Measurements from ENCODE around the gene CYB561D2. TPM values are rescaled to one million over a fixed set of nuclear protein-coding genes. Genes with fewer than 3 reads are reported as not detected.

The CYB561D2 gene
- total and polyA plus RNA-seq, 10 of the 15 experiments (the other 5 are each of a cell fraction or from before 2014, with no cell fraction given), result 7.6 to 39.2 (median 18.8) TPM

GRCh38 chr3:50320853-50321335, 29.8 kb upstream of the CYB561D2 start (continued):
- no peak for TF ChIP-seq CBX3 (IDR thresholded peaks at IDR 0.05; ENCODE audit: borderline replicate concordance, low read depth)
- no peak for TF ChIP-seq MEF2B (IDR thresholded peaks at IDR 0.05; ENCODE audit: partially characterized antibody, poor library complexity, severe bottlenecking)
- TF ChIP-seq NFYB (IDR thresholded peaks at IDR 0.05; ENCODE audit: insufficient read depth, low read depth, low read length), result no peak
- no peak for TF ChIP-seq RUNX3 (IDR thresholded peaks at IDR 0.05; ENCODE audit: low read length)
- TF ChIP-seq HCFC1 (IDR thresholded peaks at IDR 0.05; ENCODE audit: low read length), result no peak
- TF ChIP-seq NRF1 (conservative IDR thresholded peaks at IDR 0.05; ENCODE audit: low read depth, low read length), result no peak
- no peak for TF ChIP-seq MTA2 (IDR thresholded peaks at IDR 0.05; ENCODE audit: low read depth)
- no peak for TF ChIP-seq LARP7 (IDR thresholded peaks at IDR 0.05)
- no peak for TF ChIP-seq E2F4 (IDR thresholded peaks at IDR 0.05; ENCODE audit: low read depth, low read length)
- TF ChIP-seq RAD21 (IDR thresholded peaks at IDR 0.05; ENCODE audit: insufficient read depth, low read depth, low read length), result no peak
- TF ChIP-seq YY1 (IDR thresholded peaks at IDR 0.05; ENCODE audit: low read depth, low read length), result no peak
- no peak for TF ChIP-seq CHD2 (IDR thresholded peaks at IDR 0.05; ENCODE audit: borderline replicate concordance, low read depth, low read length)
- no peak for TF ChIP-seq SMAD1 (IDR thresholded peaks at IDR 0.05; ENCODE audit: low read depth, partially characterized antibody)
- no peak for TF ChIP-seq WRNIP1 (IDR thresholded peaks at IDR 0.05; ENCODE audit: borderline replicate concordance, low read depth, low read length)
- no peak for TF ChIP-seq POLR2AphosphoS2 (IDR thresholded peaks at IDR 0.05; ENCODE audit: low read depth, low read length)
- TF ChIP-seq NR2F1 (conservative IDR thresholded peaks at IDR 0.05), result 0 out of 2 replicates have a peak, but pooled peaks have one; percentile 80
- no peak for TF ChIP-seq TCF7 (IDR thresholded peaks at IDR 0.05; ENCODE audit: borderline replicate concordance)
- TF ChIP-seq REST (IDR thresholded peaks at IDR 0.05; ENCODE audit: low read depth, low read length), result no peak
- TF ChIP-seq SIX5 (IDR thresholded peaks at IDR 0.05; ENCODE audit: low read depth, low read length, severe bottlenecking), result no peak
- no peak; the same call in 1 of the 2 replicates for TF ChIP-seq POLR2A (IDR thresholded peaks at IDR 0.05; ENCODE audit: low read depth, low read length)
- TF ChIP-seq CEBPB (IDR thresholded peaks at IDR 0.05; ENCODE audit: borderline replicate concordance in 1 of 2, low read depth in 2 of 2, low read length in 2 of 2), result no peak
- no peak for TF ChIP-seq SP1 (IDR thresholded peaks at IDR 0.05; ENCODE audit: low read depth, low read length)
- TF ChIP-seq ZNF622 (IDR thresholded peaks at IDR 0.05), result no peak
- no peak; the same call in 1 of the 2 replicates for TF ChIP-seq NKRF (conservative IDR thresholded peaks at IDR 0.05)
- TF ChIP-seq TARDBP (IDR thresholded peaks at IDR 0.05; ENCODE audit: borderline replicate concordance), result no peak
- no peak for TF ChIP-seq PAX5 (IDR thresholded peaks at IDR 0.05; ENCODE audit: borderline replicate concordance, low read depth, low read length)

Data from GM12878 (cell line).